ENCODE measurements around the gene ZNF839.
"Not testable (repeated sequence)": the region's sequence is repeated elsewhere in the genome, so short reads cannot be mapped to it uniquely, and the experiment has no call there.

Gene ZNF839

GRCh38 chr14:102344084-102344483, 24.5 kb downstream of the ZNF839 start:
- no peak for TF ChIP-seq CTCF (IDR thresholded peaks at IDR 0.05)
- no peak for TF ChIP-seq ZFX (IDR thresholded peaks at IDR 0.05; ENCODE audit: borderline replicate concordance)
- H3K27ac ChIP-seq, result no peak overlapping the region

- no peak overlapping the region for H3K27ac ChIP-seq
- TF ChIP-seq ZFX (IDR thresholded peaks at IDR 0.05; ENCODE audit: borderline replicate concordance), result no peak
- TF ChIP-seq CTCF (IDR thresholded peaks at IDR 0.05), result no peak
These were observed 24.9 kb downstream of the ZNF839 start for GRCh38 chr14:102344485-102344884.

- no peak for TF ChIP-seq ZFX (IDR thresholded peaks at IDR 0.05; ENCODE audit: borderline replicate concordance)
- no peak for TF ChIP-seq CTCF (IDR thresholded peaks at IDR 0.05)
- no peak overlapping the region for H3K27ac ChIP-seq
These were observed 25.7 kb downstream of the ZNF839 start for GRCh38 chr14:102345232-102345631.

GRCh38 chr14:102346645-102347044, 27.1 kb downstream of the ZNF839 start:
- H3K27ac ChIP-seq, result no peak overlapping the region
- TF ChIP-seq CTCF (IDR thresholded peaks at IDR 0.05) (no peak), ZFX (IDR thresholded peaks at IDR 0.05; ENCODE audit: borderline replicate concordance) (no peak)

- H3K27ac ChIP-seq, result no peak overlapping the region
- TF ChIP-seq CTCF (IDR thresholded peaks at IDR 0.05), result no peak
- TF ChIP-seq ZFX (IDR thresholded peaks at IDR 0.05; ENCODE audit: borderline replicate concordance), result no peak
These were observed 28.8 kb downstream of the ZNF839 start for GRCh38 chr14:102348376-102348775.

- TF ChIP-seq ZFX (IDR thresholded peaks at IDR 0.05; ENCODE audit: borderline replicate concordance) (no peak), CTCF (IDR thresholded peaks at IDR 0.05) (no peak)
- no peak overlapping the region for H3K27ac ChIP-seq
These were observed 31.5 kb downstream of the ZNF839 start for GRCh38 chr14:102351023-102351422.

GRCh38 chr14:102351593-102351992, 32.0 kb downstream of the ZNF839 start:
- H3K27ac ChIP-seq, result not testable (repeated sequence)

GRCh38 chr14:102352213-102352612, 32.7 kb downstream of the ZNF839 start:
- TF ChIP-seq ZFX (IDR thresholded peaks at IDR 0.05; ENCODE audit: borderline replicate concordance), result no peak
- no peak for TF ChIP-seq CTCF (IDR thresholded peaks at IDR 0.05)
- H3K27ac ChIP-seq, result no peak overlapping the region
